Stimulated activated naive CD4-positive, alpha-beta T cell (primary cell): Measurements from ENCODE around the gene SLC19A1.

Experiments used
- DNase-seq, 6 experiments: peaks; one replicate each; lab custom pipeline; 2025; lab: John Stamatoyannopoulos, UW

SLC19A1 gene

GRCh38 chr21:45491623-45492022 lies 50.6 kb downstream of the SLC19A1 start:
- DNase-seq, result no peak

GRCh38 chr21:45491056-45491455 lies 51.2 kb downstream of the SLC19A1 start:
- DNase-seq, result no peak

GRCh38 chr21:45490049-45490731 lies 52.0 kb downstream of the SLC19A1 start:
- no peak for DNase-seq

- peak in 1 of 6 experiments; percentile 12 for DNase-seq
These were observed 52.6 kb downstream of the SLC19A1 start for GRCh38 chr21:45489722-45489982.

GRCh38 chr21:45488931-45489721 lies 53.1 kb downstream of the SLC19A1 start:
- DNase-seq, result no peak

GRCh38 chr21:45487891-45488600 lies 54.2 kb downstream of the SLC19A1 start:
- no peak for DNase-seq

GRCh38 chr21:45487161-45487806 lies 55.0 kb downstream of the SLC19A1 start:
- DNase-seq, result no peak

- DNase-seq, result no peak
These were observed 55.6 kb downstream of the SLC19A1 start for GRCh38 chr21:45486443-45487160.

GRCh38 chr21:45485686-45486442 lies 56.4 kb downstream of the SLC19A1 start:
- no peak for DNase-seq

- no peak for DNase-seq
These were observed 57.9 kb downstream of the SLC19A1 start for GRCh38 chr21:45484318-45484717.

GRCh38 chr21:45482899-45483821 lies 59.1 kb downstream of the SLC19A1 start:
- peak in 5 of 6 experiments; percentile 14 to 60 (median 32) for DNase-seq

- DNase-seq, result peak in 2 of 6 experiments; percentile 9 to 55
These were observed 60.0 kb downstream of the SLC19A1 start for GRCh38 chr21:45481977-45482898.

- DNase-seq, result no peak
These were observed 60.7 kb downstream of the SLC19A1 start for GRCh38 chr21:45481566-45481965.

- no peak for DNase-seq
These were observed 61.3 kb downstream of the SLC19A1 start for GRCh38 chr21:45480701-45481500.

- peak in 5 of 6 experiments; percentile 15 to 50 (median 40) for DNase-seq
These were observed 62.3 kb downstream of the SLC19A1 start for GRCh38 chr21:45479691-45480675.

GRCh38 chr21:45478816-45479669 lies 63.2 kb downstream of the SLC19A1 start:
- no peak for DNase-seq
